Measurements from ENCODE around the gene SLC39A8.

The SLC39A8 gene

DNA sequence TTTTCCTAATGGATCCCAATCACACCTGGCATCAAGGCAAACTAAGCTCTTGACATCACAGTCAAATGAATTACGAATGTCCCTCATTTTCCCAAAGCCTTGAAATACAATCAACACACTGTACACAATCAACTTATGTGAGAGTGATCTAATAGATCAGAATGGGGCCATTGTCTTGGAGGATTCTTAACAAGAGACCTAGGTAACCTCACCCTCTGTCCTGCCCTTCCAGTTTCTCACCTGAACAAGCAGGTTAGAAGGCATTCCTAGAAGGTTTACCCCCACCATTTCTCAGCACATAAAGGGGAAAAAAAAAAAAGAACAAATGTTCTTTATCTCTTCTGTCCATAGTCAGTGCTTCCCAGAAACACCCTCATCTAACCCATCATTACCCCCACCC is 6.3 kb downstream of the SLC39A8 start:
- no peak for DNase-seq

DNA sequence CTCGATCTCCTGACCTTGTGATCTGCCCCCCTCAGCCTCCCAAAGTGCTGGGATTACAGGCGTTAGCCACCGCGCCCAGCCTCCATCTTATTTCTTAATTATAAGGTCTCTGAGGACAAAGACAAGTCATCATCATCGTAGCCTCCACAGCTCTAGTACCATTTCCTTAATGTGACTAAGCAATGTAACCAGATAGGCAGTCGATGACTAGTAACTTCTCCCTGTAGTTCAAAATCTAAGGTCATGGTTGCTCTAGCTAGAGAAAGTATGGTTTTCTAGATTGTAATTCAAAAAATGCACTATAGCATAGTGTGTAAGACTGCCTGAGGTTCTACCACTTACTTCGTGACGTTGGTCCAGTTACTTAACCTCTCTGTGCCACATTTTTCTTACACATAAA is 6.9 kb downstream of the SLC39A8 start:
- no peak for DNase-seq

DNA sequence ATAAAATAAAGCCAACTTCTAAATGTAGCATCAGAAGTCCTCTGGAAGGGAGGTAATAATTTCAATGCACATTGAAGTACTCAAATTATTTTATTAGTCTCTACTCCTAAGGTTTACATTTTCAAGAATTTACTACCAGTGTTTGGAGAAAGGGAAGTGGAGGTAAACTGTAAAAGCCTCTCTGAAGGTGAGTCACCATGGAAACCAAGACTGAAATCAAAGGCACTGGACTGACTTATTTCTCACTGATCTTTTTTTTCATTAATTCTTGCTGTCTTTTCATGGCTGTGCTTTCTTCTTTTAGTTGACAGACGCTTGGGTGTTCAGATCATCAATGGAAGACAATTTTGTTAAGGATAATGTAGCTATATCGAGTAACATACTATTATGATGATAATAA is 9.7 kb downstream of the SLC39A8 start:
- DNase-seq: no peak

DNA sequence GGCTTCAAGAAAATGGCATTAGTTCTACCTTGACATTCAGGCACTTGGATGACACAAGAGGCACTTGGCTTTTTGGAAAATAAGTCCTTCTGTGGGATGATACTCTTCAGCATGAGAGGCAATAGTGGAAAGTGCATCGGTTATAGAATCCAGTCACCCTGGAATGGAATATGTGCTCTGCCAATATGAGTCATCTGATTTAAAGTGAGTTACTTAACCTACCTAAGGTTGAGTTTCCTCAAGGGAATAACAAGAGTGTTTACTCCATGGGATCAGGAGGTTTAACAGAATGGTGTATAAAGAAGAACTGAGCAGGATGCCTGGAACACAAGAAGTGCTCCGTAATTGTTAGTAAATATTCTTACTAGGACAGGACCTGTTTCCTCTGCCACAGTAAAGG is 10.7 kb downstream of the SLC39A8 start:
- no peak for DNase-seq

DNA sequence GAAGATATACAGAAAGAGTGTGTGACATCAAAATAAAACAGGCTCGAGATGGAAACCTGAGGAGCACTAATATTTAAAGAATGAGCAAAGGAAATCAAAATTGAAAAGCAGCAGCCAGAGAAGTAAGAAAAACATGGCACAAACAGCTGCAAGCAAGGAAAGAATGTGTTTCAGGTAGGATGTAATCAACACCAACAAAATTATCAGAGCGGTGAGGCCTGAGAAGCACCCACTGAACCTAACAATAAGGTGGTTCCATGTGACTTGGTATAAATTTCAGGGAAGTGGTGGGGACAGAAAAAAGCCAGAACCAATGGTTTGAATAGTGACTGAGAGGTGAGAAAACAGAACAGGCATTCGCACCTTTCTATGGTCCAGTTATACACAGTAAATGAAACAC is 11.5 kb downstream of the SLC39A8 start:
- DNase-seq: no peak

DNA sequence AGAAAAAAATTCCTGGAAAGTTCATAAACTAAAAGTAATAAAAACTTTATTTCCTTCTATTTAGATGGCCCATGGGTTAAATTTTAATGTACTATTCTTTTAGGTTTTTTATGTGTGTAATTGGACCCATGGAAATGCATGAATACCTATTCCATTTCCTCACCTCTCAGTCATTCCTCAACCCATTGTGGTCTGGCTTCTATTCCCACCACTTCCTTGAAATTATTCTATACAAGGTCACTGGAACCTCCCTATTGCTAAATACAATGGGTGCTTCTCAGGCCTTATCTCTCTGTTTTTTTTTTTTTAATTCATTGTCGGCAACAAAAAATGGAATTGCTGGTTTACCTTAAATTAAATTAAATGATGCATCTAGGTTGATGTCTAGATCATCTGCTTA is 17.2 kb downstream of the SLC39A8 start:
- no peak for DNase-seq

DNA sequence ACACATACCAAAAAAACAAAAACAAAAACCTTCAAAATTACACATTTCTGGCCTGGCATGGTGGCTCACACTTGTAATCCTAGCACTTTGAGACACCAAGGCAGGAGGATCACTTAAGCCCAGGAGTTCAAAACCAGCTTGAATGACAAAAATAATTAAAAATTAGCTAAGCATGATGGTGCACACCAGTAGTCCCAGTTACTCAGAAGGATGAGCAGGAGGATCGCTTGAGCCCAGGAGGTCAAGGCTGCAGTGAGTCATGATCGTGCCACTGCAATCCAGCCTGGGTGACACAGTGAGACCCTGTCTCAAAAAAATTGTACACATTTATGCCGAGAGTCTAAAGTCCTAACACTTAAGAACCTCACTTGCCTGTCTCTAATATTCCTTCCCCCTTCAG is 18.3 kb downstream of the SLC39A8 start:
- no peak for DNase-seq

DNA sequence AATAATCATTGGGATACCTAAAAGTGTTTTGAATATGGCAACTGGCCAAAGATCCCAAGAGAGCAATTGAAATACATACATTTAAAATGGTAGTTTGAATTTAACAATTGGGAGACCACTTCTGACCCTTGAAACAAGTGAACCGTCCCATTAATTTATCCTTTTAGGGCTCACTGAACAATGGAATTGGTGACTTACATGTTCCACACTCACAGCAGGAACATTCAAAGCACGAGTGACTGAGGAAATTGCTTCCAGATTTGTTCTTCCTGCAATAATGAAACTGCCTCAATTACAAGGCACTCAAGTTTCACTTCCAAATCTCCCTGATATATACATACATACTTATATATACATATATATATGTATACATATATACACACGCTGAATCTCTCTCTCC is 20.6 kb downstream of the SLC39A8 start:
- DNase-seq: no peak

DNA sequence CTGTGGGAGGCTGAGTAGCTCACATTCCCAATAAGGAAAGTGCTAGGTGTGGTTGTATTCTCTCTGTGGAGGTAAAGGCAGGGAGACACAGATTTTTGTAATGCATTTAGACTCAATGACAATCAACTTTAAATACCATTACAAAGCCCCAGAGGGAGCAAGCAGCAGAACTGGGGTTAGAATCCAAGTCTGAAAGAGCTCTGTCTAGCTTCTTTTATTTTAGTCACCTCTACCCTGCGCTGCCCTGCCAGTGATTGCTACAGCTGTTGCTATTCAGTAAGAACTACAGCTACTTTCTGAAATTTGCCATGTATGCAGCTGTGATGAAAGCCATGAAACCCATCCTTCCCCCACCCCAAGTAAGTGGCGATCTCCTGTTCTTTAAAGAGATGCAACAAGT is 22.5 kb downstream of the SLC39A8 start:
- no peak for DNase-seq

DNA sequence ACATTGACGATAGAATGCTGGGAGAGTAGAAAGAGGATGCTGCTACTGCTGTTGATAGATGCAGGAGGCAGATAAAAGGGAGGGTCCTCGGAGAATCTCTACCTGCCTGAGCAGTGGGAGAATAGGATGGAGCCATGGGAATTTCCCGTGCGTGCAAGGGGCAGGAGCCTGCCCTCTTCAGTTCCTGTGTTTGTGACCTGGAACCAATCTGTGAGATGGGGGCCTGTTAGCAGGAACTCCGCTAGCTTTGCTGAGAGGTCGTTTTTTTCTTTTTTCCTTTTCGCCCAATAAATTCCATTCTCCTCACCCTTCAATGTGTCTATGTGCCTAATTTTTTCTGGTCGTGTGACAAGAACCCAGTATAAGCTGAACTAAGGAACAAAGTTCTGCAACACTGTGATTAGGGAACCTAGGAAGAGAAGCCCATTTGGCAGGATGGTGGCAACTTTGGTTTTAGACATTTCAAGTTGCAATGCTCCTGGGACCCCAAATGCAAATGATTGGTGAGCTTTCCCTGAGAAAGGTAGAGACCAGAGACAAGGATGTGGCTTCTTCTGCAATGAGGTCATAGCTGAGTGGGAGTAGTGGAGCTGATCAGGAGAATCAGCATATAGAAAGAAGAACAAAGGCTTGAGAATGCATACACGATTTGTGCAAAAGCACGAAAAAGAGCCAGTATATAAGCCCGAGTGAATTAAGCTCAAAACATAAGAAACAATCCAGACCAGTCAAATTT is 23.9 kb downstream of the SLC39A8 start:
- no peak for DNase-seq

DNA sequence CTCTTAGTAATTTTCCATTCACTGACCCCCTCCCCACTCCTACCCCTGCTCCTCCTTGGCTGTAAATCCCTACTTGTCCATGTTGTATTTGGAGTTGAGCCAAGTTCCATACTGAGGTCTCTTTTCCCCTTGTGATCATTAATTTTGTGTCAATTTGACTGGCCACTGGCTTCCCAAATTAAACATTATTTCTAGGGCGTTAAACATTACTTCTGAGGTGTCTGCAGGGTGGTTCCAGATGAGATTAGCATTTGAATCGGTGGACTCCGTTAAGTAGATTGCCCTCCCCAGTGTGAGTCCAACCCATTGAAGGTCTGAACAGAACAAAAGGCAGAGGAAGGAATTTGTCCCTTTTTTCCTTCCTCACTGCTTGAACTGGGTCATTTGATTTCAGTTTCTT is 25.7 kb downstream of the SLC39A8 start:
- no peak for DNase-seq

DNA sequence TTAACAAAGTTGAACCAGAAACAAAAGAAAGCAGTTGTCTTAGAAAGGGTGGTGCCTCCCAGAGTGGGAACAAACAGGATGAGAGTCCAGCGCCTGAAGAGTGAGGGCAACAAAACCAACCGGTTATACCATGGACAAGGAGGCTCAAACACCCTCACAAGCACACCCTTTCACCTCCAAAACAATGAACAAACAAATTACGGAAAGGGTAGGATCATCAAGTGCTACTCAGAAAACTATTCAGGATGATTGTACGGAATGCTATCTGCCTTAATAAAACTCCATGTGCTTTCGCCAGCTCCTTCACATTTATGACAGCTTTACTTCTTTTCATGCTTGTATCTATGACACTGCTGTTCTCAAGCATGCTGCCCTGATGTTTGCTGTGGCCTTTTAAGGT is 26.8 kb downstream of the SLC39A8 start:
- DNase-seq: no peak

DNA sequence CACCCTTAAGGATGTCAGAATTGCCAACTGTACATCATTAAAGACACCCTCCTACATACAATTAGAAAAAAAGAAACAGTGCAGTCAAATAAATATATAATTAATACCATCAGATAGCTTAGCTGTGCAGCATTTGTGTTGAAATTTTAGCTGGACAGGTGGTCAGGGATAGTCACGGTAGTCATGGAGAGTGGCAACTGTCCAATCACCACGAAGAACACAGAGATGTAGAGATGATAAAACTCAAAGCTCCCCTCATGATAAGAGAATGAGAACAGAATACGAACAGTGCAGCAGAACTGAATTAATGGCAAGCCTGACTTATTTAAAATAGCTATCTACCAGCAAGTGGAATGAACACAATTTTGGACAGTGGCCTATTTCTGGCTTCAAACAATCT is 27.2 kb downstream of the SLC39A8 start:
- no peak for DNase-seq

DNA sequence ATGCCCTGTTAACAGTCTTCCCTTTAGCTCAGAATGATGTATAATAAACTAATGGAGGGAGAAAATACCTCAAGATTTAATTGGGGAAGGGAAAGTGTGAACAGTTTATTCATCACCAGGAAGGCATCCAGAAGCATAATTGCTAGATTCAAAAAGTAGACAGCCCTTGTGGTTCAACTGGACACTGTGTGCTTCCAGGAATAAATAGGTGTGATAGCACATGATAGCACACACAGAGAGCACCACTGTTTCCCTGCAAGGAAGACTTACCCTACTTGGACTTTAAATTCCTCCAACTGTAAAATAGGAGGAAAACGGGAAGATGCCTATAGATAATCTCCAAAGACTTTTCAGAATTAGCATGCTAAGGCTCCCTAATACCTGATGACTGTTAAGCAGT is 27.8 kb downstream of the SLC39A8 start:
- DNase-seq: no peak

DNA sequence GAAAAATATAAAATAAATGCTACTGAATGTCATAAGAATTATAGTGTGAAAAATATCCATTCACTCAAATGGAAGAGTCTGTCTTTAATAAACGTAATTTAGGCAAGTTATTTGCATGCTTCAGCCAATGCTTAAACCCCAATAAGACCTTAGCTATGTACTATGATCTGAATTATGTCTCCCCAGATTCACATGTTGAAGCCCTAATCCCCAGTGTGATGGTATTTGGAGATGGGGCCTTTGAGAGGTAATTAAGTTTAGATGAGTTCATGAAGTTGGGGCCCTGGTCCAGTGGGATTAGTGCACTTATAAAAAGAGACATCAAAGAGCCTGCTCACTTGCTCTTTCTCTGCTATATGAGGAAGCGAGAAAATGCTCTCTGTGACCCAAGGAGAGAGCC is 28.7 kb downstream of the SLC39A8 start:
- no peak for DNase-seq

DNA sequence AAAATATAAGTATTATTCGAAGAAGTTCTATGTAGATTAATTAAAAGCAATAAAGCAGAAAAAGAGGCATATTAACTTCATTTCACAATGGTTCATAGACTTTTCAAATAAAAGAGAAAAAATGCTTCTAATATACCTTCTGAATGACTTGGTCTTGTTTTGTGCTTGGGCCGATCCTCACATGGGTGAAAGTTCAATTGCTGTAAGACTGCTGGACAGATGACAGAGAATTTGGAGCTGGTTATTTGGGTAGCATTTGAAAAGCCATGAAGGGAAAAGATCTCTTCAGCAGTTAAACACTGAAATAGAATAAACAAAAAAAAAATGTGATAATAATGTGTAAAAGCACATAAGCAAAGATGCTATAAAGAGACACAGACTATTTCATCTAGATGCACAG is 29.8 kb downstream of the SLC39A8 start:
- no peak for DNase-seq

DNA sequence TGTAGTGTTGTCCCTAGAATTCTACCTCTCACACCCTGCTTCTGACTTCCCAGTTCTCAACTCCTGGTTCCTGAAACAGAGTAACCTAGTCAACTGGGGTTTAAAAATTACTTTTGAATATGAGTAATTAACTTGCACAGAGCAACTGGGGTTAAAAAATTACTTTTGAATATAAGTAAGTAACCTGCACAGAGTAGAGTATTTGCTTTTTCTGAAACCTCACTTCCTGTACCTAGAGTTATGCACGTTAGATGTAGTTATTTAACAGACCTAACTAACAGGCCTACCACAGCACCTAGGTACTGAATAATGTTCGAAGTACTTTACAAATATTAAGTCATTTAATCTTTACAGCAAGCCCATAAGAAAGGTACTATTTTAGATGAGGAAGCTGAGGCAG is 32.9 kb downstream of the SLC39A8 start:
- DNase-seq: no peak

DNA sequence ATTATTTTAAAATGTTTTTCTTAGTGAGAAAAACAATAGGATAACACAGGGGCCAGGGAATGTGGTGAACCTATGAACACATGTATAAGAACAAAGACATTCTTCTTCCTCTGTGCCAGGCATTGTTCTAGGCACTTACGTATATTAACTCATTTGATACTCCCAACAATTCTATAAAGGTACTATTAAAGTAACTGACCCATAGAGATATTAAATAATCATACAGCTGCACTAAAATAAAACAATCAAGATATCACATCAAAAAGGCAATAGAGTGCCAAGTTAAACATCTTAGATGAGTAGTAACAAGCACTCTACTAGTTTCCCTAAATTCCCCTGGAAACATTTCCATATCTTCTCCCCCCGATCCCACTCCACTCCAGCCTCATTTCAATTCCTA is 33.4 kb downstream of the SLC39A8 start:
- no peak for DNase-seq

DNA sequence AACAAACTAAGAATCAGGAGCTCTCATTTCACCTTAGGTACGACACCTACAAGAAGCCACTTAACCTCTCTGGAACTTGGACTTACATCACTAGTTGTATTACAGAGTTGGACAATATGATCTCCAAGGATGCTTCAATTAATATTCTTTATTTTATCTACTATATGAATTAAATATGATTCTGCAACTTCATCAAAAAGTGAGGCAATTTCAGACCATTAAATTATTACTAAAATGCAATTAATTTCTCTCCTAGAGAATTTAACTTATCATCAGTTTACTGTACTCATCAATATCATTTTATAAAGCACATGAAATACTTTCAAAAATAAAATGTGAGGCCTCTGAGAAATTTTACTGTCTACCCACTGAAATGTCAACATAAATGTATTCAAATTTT is 33.9 kb downstream of the SLC39A8 start:
- DNase-seq: no peak

DNA sequence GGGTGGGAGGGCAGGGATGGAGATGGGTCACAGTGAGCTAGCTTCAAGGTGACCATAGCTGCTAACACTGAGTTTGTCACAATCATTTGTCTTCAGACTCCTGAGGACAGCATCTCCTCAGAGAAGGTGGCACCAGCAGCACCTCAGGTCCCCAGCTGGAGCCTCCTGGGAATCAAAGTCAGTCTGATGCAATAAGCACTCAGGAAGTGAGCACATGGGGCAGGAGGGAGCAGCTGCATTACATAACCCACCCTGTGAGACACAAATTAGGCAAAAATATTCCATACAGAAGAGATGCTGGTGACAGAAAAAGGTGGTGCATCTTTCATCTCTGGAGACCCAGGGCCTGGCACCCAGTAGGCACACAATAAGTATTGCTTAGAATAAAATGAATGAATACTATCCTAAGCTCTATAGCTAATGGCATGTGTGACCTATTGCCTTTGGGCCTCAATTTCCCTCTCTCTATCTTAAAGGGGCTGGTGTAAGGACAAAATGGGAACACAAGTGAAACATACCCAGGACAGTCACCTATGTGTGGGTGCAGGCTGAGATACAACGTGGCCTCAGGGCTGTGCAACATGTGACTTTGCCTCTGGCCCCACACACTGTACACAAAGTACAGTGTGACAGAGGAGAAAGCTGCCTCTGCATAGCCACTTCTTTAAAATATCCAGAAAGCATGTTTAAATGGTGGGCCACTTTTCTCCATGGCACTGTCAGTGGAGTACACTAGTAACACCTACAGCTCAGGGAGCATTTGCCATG is 37.1 kb downstream of the SLC39A8 start:
- DNase-seq: no peak

DNA sequence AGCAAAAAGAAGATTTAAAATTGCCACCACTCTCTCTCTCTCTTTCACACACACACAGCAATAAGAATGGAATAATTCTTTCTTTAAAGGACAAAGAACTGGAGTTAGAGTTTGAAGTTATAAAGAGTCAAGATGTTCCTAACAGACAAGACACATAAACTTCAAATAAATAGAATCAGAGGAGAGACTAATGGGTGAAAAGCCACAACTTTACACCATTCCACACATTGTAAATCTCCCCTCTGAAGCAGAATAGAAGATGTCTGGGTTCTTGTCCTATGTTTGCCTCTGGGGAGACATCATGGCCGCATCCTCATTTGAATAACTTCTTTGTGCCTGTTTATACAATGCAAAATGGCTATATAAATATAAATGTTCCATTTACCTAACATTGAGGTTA is 39.6 kb downstream of the SLC39A8 start:
- no peak for DNase-seq

DNA sequence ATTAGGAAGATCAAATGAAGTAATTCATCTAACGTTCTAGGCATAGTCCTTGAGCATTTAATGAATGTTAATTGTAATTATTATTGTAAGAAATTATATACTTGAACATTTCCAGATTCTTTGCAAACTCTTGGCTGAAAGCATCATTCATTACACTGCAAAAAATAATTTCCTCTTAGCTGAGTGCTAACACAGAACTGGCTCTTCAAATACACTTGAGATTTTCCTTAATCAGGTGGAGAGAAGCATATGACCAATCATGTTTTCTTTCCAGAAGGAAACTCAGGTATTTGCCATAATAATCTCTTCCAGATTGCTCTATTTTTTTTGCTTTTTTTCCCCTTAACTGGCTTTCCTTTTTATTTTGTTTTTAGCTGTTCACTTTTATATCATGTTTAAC is 42.5 kb downstream of the SLC39A8 start:
- no peak for DNase-seq

DNA sequence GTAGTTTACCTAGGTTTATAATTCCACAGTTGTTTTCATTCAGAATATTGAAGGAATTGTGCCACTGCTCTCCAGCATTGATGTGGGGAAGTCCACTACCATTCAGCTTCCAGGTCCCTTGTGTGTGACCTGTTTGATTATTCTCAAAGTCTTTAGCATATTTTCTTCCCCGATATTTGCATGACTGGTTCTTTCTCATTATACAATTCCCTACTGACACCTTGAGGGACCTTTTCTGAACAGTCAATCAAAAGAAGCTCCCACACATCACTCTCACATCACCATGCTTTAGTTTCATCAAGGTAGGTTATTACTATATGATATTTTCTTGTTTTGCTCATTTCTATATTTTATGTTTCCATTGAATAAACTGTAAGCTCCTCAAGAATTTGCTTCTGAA is 44.1 kb downstream of the SLC39A8 start:
- DNase-seq: no peak

DNA sequence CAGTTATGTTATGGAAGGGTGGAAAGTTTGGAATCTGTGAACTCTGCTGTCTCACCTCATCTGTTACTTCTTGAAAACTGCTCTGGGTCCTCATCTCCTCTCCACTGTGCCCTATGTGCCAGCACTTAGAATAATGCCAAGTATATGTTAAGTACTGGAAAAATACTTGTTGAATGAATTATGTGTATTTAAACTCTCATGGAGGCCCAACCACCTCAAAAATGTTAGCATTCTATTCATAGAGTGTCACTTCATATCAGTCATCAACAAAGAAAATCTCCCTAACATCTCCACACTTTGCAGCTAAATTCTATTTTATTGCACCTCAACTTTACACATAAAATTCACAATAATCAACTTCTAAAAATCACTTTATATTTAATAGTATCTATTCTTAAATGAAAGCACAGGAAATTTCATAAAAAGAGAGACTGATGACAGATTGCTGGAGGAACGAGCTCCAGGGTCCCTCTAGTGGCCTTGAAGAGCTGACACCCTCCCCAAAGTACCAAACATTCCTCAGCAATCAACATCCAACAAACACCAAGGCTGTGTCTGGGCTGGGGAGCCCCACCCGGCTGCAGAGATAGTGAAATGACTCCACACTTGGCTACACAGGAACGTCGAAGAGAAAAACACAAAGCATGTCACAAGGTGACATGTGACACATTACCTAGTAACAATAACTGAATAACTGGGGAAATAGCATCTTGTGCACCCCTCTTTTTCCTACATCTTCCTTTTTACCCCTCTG is 45.8 kb downstream of the SLC39A8 start:
- peak; percentile 36 for DNase-seq

Data from activated CD4-positive, alpha-beta T cell treated with anti-CD3 and anti-CD28 coated beads, Interleukin-2, Interleukin-6, amounts not matched to agents 100 ng/mL and 50 ng/mL, durations not matched to agents 16 hours and 8 hours (primary cell).